ENCODE measurements around the gene S1PR3.

Gene S1PR3

DNA sequence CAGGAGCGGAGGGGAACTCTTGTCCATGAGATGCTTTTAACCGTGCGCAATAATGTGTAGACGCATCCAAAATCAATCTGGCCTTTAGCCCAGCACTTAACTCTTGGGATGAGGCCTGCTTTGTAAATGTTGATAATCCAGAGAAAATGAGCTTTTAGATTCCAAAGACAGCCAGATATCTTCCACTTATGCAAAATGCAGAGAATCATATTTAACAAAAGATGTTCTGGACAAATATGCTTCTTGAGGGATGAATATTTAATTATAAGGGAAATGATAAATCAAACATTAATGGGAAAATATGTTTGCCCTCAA lies 5.6 kb downstream of the S1PR3 start:
- Histone ChIP-seq H3K4me1 (ENCODE audit: insufficient read depth, low read length) (peaks cover 10% of the 10 kb centered on the region), H3K4me3 (ENCODE audit: low read depth in 1 of 2, low read length in 2 of 2) (no peak overlapping the region), H3K9me3 (ENCODE audit: insufficient read depth, low read length, severe bottlenecking) (no peaks in the 10 kb centered on the region), H4K20me1 (ENCODE audit: insufficient read depth, low read length) (no peaks in the 10 kb centered on the region), H3K9ac (ENCODE audit: low read depth, low read length) (no peak overlapping the region), H3K4me2 (ENCODE audit: insufficient read depth, low read length) (no peak overlapping the region), H3K27ac (ENCODE audit: low read length) (no peak overlapping the region), H3K79me2 (ENCODE audit: insufficient read depth, low read length) (no peaks in the 10 kb centered on the region), H3K27me3 (ENCODE audit: insufficient read depth, low read length, poor library complexity) (no peaks in the 10 kb centered on the region), H3K36me3 (ENCODE audit: insufficient read depth, low read length) (no peaks in the 10 kb centered on the region), H2AFZ (ENCODE audit: low read depth, low read length) (no peak overlapping the region)
- ATAC-seq (ENCODE audit: insufficient read depth, low read depth) = no peak
- TF ChIP-seq, protein P1, sequence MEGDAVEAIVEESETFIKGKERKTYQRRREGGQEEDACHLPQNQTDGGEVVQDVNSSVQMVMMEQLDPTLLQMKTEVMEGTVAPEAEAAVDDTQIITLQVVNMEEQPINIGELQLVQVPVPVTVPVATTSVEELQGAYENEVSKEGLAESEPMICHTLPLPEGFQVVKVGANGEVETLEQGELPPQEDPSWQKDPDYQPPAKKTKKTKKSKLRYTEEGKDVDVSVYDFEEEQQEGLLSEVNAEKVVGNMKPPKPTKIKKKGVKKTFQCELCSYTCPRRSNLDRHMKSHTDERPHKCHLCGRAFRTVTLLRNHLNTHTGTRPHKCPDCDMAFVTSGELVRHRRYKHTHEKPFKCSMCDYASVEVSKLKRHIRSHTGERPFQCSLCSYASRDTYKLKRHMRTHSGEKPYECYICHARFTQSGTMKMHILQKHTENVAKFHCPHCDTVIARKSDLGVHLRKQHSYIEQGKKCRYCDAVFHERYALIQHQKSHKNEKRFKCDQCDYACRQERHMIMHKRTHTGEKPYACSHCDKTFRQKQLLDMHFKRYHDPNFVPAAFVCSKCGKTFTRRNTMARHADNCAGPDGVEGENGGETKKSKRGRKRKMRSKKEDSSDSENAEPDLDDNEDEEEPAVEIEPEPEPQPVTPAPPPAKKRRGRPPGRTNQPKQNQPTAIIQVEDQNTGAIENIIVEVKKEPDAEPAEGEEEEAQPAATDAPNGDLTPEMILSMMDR (IDR thresholded peaks at IDR 0.05; ENCODE audit: borderline replicate concordance, extremely low read depth, low read length, poor library complexity, severe bottlenecking) = no peak
- TF ChIP-seq EZH2 (IDR thresholded peaks at IDR 0.05; ENCODE audit: borderline replicate concordance, low read depth, low read length, severe bottlenecking) = no peak
- no peak for DNase-seq

DNA sequence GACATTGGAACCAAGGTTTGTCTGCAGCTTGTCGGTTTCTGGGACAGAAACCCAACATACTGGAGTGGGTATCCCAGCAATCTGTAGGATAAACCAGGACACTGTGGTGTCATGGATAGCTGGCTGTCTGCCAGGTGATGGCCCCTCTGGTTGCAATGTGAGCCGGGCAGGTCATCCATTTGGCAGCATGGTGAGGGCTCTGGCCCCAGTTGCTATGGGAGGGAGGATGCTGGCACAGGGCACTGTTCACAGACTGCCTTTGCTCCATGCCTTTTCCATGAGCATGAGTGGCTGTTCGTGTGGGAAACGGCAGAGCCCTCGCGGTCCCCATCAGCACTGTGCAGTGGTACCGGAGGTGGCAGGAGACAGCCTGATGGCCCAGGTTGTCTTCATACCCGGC lies 6.4 kb downstream of the S1PR3 start:
- H3K36me3 ChIP-seq (ENCODE audit: insufficient read depth, low read length) = no peaks in the 10 kb centered on the region
- no peaks in the 10 kb centered on the region for H3K9me3 ChIP-seq (ENCODE audit: insufficient read depth, low read length, severe bottlenecking)
- no peak overlapping the region for H3K27ac ChIP-seq (ENCODE audit: low read length)
- H3K4me2 ChIP-seq (ENCODE audit: insufficient read depth, low read length) = no peak overlapping the region
- TF ChIP-seq, protein P1 (IDR thresholded peaks at IDR 0.05; ENCODE audit: borderline replicate concordance, extremely low read depth, low read length, poor library complexity, severe bottlenecking) = no peak
- TF ChIP-seq EZH2 (IDR thresholded peaks at IDR 0.05; ENCODE audit: borderline replicate concordance, low read depth, low read length, severe bottlenecking) = no peak
- H3K9ac ChIP-seq (ENCODE audit: low read depth, low read length) = no peak overlapping the region
- no peaks in the 10 kb centered on the region for H4K20me1 ChIP-seq (ENCODE audit: insufficient read depth, low read length)
- H3K79me2 ChIP-seq (ENCODE audit: insufficient read depth, low read length) = no peaks in the 10 kb centered on the region
- H3K27me3 ChIP-seq (ENCODE audit: insufficient read depth, low read length, poor library complexity) = no peaks in the 10 kb centered on the region
- no peak overlapping the region for H3K4me3 ChIP-seq (ENCODE audit: low read depth in 1 of 2, low read length in 2 of 2)
- H2AFZ ChIP-seq (ENCODE audit: low read depth, low read length) = no peak overlapping the region
- ATAC-seq (ENCODE audit: insufficient read depth, low read depth) (no peak), DNase-seq (no peak)
- peaks cover 10% of the 10 kb centered on the region for H3K4me1 ChIP-seq (ENCODE audit: insufficient read depth, low read length)

DNA sequence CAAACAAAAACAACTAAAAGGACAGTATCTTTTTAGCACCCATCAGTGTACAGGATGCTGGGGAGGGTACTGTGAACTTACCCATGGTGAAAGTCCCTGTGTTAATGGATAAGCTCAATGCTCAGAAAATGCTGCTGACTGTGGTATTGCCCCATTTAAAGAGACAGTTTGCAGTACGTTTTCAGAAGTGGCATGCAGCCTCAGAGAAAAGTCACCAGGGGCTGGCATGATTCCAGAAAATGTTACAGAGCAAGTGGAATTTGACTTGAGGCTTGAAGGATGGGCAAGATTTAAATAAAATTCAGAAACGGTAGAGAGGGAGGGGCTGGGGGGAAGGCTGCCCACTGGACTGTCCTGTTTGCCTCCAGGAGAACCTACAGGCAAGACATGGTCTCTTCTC lies 7.2 kb downstream of the S1PR3 start:
- no peak overlapping the region for H3K9ac ChIP-seq (ENCODE audit: low read depth, low read length)
- H3K79me2 ChIP-seq (ENCODE audit: insufficient read depth, low read length) = no peaks in the 10 kb centered on the region
- DNase-seq = no peak
- no peak for ATAC-seq (ENCODE audit: insufficient read depth, low read depth)
- no peak overlapping the region for H3K4me3 ChIP-seq (ENCODE audit: low read depth in 1 of 2, low read length in 2 of 2)
- no peak overlapping the region for H3K4me2 ChIP-seq (ENCODE audit: insufficient read depth, low read length)
- H2AFZ ChIP-seq (ENCODE audit: low read depth, low read length) = no peak overlapping the region
- no peaks in the 10 kb centered on the region for H4K20me1 ChIP-seq (ENCODE audit: insufficient read depth, low read length)
- peaks cover 10% of the 10 kb centered on the region for H3K4me1 ChIP-seq (ENCODE audit: insufficient read depth, low read length)
- H3K27ac ChIP-seq (ENCODE audit: low read length) = no peak overlapping the region
- no peaks in the 10 kb centered on the region for H3K36me3 ChIP-seq (ENCODE audit: insufficient read depth, low read length)
- H3K9me3 ChIP-seq (ENCODE audit: insufficient read depth, low read length, severe bottlenecking) = no peaks in the 10 kb centered on the region
- TF ChIP-seq EZH2 (IDR thresholded peaks at IDR 0.05; ENCODE audit: borderline replicate concordance, low read depth, low read length, severe bottlenecking) = no peak
- TF ChIP-seq, protein P1 (IDR thresholded peaks at IDR 0.05; ENCODE audit: borderline replicate concordance, extremely low read depth, low read length, poor library complexity, severe bottlenecking) = no peak
- H3K27me3 ChIP-seq (ENCODE audit: insufficient read depth, low read length, poor library complexity) = no peaks in the 10 kb centered on the region

DNA sequence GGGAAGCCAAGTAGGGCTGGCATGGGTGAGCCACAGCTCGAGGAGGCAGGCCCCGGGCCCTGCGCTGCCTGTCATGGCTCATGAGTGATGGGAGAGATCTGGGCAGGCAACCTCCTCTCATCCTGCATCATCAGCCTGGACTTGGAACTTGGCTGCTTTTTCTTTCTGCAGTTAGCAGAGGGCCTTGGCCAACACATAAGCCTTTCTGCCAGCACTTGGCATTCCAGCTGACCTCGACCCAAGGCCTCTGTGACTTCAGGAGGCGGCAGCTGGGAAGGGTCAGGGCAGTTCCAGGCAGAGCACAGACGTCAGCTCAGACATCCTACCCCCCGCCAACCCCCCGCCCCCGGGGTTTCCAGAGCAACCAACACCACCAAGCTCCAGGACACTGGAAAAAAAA lies 7.6 kb downstream of the S1PR3 start:
- peaks cover 10% of the 10 kb centered on the region for H3K4me1 ChIP-seq (ENCODE audit: insufficient read depth, low read length)
- no peak overlapping the region for H2AFZ ChIP-seq (ENCODE audit: low read depth, low read length)
- no peaks in the 10 kb centered on the region for H3K9me3 ChIP-seq (ENCODE audit: insufficient read depth, low read length, severe bottlenecking)
- no peak for DNase-seq
- no peaks in the 10 kb centered on the region for H3K79me2 ChIP-seq (ENCODE audit: insufficient read depth, low read length)
- no peak overlapping the region for H3K4me2 ChIP-seq (ENCODE audit: insufficient read depth, low read length)
- no peak for ATAC-seq (ENCODE audit: insufficient read depth, low read depth)
- H3K9ac ChIP-seq (ENCODE audit: low read depth, low read length) = no peak overlapping the region
- TF ChIP-seq EZH2 (IDR thresholded peaks at IDR 0.05; ENCODE audit: borderline replicate concordance, low read depth, low read length, severe bottlenecking) = no peak
- TF ChIP-seq, protein P1 (IDR thresholded peaks at IDR 0.05; ENCODE audit: borderline replicate concordance, extremely low read depth, low read length, poor library complexity, severe bottlenecking) = no peak
- no peaks in the 10 kb centered on the region for H4K20me1 ChIP-seq (ENCODE audit: insufficient read depth, low read length)
- no peaks in the 10 kb centered on the region for H3K27me3 ChIP-seq (ENCODE audit: insufficient read depth, low read length, poor library complexity)
- no peaks in the 10 kb centered on the region for H3K36me3 ChIP-seq (ENCODE audit: insufficient read depth, low read length)
- H3K4me3 ChIP-seq (ENCODE audit: low read depth in 1 of 2, low read length in 2 of 2) = no peak overlapping the region
- no peak overlapping the region for H3K27ac ChIP-seq (ENCODE audit: low read length)
